ENCODE results near the gene BLOC1S4. TPM values are rescaled to one million over a fixed set of nuclear protein-coding genes. Genes with fewer than 3 reads are reported as not detected.

The BLOC1S4 gene
- total RNA-seq, 2 donors from 2014 or later: 8.4 to 17.4 TPM

DNA sequence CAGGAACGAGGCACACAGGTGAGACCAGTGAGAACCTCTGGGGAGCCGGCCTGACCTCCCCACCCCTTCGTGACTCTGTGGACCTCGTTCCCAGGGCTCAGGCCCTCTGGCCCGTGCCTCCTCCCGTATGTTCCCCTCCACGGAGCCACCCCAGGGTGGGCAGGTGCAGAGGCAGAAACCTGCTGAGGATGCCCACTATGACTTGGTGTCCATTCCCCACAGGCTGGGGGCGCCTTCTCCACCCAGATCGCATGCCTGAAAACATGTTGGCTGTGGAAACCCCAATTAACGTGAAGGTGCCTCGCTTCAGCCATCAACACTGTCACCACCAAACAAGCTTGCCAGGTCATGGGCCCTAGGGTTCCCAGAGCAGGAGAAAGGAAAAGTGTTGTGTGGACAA is 27.0 kb downstream of the BLOC1S4 start:
- H3K4me1 ChIP-seq: peaks cover 0 to 19% of the 10 kb centered on the region in 2 donors
- no peaks in the 10 kb centered on the region for H3K27me3 ChIP-seq

DNA sequence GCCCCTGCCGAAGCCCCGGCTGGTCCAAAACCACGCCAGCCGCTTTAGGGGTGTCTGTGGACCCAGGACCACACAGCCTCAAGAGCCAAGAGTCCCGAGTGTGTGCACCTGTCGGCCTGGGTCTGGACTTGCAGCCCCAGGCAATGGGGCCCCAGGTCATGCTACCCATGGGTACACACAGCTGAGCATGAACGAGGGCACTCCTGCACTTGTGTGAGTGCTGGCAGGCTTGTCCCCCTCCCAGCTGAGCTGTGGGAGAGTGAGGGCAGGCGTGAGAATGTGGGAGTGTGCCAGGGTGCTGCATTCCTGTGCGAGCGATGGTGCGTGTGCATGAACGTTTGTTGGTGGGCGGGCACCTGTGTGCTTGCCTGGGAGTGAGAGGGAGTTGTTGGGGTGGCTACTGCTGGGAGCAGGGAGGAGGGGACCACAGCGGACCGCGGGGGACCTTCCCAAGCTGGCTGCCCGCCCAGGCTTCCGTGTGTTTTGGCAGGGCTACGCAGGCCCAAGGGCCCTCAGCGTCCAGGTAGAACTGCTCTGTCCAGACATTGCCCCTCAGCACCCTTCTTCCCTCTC is 30.8 kb downstream of the BLOC1S4 start:
- H3K9me3 ChIP-seq: no peaks in the 10 kb centered on the region
- no peak overlapping the region for H3K4me3 ChIP-seq
- TF ChIP-seq, protein P1, sequence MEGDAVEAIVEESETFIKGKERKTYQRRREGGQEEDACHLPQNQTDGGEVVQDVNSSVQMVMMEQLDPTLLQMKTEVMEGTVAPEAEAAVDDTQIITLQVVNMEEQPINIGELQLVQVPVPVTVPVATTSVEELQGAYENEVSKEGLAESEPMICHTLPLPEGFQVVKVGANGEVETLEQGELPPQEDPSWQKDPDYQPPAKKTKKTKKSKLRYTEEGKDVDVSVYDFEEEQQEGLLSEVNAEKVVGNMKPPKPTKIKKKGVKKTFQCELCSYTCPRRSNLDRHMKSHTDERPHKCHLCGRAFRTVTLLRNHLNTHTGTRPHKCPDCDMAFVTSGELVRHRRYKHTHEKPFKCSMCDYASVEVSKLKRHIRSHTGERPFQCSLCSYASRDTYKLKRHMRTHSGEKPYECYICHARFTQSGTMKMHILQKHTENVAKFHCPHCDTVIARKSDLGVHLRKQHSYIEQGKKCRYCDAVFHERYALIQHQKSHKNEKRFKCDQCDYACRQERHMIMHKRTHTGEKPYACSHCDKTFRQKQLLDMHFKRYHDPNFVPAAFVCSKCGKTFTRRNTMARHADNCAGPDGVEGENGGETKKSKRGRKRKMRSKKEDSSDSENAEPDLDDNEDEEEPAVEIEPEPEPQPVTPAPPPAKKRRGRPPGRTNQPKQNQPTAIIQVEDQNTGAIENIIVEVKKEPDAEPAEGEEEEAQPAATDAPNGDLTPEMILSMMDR (IDR thresholded peaks at IDR 0.05): no peak
- H3K27me3 ChIP-seq: no peaks in the 10 kb centered on the region
- peaks cover 0 to 36% of the 10 kb centered on the region in 2 donors for H3K4me1 ChIP-seq
- DNase-seq (ENCODE audit: low spot score): no peak
- H3K36me3 ChIP-seq: no peaks in the 10 kb centered on the region
- peak overlapping the region; percentile 70 to 79 for H3K27ac ChIP-seq

More for the DNA sequence above, 27.0 kb downstream of the BLOC1S4 start:
- TF ChIP-seq, protein P1 (IDR thresholded peaks at IDR 0.05): no peak
- no peaks in the 10 kb centered on the region for H3K36me3 ChIP-seq
- no peaks in the 10 kb centered on the region for H3K9me3 ChIP-seq
- DNase-seq (ENCODE audit: low spot score): no peak
- no peak overlapping the region for H3K4me3 ChIP-seq
- no peak overlapping the region for H3K27ac ChIP-seq

DNA sequence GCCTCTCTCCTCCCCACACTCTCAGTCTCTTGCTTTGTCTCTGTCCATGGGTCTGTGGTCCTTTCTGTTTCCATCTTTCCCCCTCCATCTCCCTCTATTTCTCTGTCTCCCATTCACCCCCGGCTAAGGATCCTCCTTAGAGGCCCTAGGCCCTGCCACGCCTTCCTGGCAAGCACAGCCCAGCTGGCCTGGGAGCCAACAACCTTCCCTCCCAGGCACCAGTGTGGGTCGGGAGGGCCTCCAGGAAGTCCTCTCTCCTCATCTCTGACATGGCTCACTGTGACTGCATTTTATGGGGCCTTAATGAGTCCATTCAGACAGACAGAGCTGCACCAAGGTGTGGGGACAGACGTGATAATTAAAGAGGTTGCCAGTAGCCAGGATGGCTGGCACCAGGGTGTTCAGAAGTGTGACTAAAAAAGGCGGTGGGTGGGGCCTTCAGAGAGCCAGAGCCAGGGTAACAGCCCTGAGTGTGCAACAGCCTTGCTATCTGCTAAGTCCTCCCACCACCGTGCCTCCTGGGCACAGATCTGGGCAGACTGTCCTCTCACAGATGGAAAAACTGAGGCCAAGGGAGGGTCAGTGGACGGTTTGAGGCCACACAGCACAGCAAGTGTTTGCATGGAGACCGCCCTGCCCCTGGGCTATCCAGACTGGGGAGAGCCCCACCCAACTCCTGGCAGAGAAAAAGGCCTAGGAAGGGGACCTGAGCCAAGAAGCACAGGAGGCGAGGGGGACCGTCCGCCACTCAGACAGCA is 31.5 kb downstream of the BLOC1S4 start:
- peak overlapping the region; percentile 70 to 79 for H3K27ac ChIP-seq
- H3K4me3 ChIP-seq: no peak overlapping the region
- H3K27me3 ChIP-seq: no peaks in the 10 kb centered on the region
- no peak for DNase-seq (ENCODE audit: low spot score)
- TF ChIP-seq, protein P1 (IDR thresholded peaks at IDR 0.05): no peak
- no peaks in the 10 kb centered on the region for H3K36me3 ChIP-seq
- H3K9me3 ChIP-seq: no peaks in the 10 kb centered on the region
- peaks cover 0 to 36% of the 10 kb centered on the region in 2 donors for H3K4me1 ChIP-seq

DNA sequence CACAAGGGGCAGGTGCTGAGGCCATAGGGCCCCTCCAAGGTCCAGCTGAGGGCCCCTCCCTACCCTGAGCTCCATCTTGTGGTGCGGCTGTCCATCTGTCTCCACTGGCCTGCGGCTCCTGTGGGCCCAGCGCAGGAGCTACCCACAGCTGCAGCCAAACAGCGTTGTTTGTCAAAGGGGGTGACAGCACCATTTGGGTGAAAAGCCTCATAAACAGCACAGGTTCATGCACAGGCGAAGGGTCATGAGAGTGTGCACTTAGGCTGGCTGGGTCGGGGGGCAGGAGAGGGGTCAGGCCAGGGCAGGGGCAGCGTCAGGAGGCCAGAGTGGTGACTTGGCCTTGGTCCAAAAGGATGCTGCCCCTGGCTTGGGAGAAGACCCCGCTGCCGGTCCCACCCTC is 32.3 kb downstream of the BLOC1S4 start:
- Histone ChIP-seq H3K36me3 (no peaks in the 10 kb centered on the region), H3K27me3 (no peaks in the 10 kb centered on the region), H3K9me3 (no peaks in the 10 kb centered on the region), H3K27ac (peak overlapping the region in 1 of 2 donors; percentile 79), H3K4me1 (peaks cover 0 to 44% of the 10 kb centered on the region in 2 donors), H3K4me3 (no peak overlapping the region)
- DNase-seq (ENCODE audit: low spot score): no peak
- TF ChIP-seq, protein P1 (IDR thresholded peaks at IDR 0.05): no peak

DNA sequence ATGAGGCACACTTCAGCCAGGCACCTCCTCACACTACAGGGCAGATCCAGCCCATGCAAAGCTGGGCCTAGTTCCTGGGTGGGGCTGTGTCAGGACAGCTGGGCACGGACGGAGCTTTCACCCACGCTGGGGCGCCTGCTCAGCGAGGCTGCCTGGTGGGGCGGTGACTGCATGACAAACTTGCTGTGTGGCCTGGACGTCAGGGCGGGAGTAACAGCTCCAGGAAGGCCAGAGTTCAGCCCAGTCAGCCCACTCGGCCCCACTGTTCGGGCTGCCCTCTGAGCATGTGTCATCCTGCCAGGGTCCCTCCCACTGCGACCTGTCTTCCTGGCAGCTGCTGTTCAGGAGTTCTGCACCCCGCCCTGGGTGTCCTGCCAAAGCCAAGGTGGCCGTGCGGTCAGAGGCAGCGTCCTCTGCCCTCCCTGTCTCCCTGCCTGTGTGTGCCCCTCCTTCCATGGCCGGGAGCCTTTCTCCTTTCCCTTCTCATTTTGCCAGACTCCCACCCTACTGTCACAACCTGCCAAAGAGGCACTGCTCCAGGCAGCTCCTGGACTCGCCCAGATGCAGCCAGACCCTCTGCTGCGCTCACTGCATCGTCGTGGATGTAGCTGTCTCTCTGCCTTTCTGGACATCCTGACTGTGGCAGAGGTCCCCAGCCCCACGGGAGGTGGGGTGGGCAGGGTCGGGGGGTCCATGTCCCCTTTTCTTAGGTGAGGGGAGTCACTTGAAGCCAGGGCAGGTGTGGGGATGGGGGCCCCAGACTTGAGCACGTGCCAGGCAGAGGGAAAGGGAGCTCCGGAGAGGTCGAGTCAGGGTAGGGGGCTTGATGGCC is 33.6 kb downstream of the BLOC1S4 start:
- Histone ChIP-seq H3K27ac (peak overlapping the region; percentile 47 to 57), H3K4me1 (peaks cover 0 to 44% of the 10 kb centered on the region in 2 donors), H3K36me3 (no peaks in the 10 kb centered on the region), H3K27me3 (no peaks in the 10 kb centered on the region), H3K9me3 (no peaks in the 10 kb centered on the region), H3K4me3 (no peak overlapping the region)
- TF ChIP-seq, protein P1 (IDR thresholded peaks at IDR 0.05): no peak
- DNase-seq (ENCODE audit: low spot score): peak; percentile 89
